Renal cortex interstitium (tissue), 11 donors: ENCODE data around the gene ANKRD7. TPM values are rescaled to one million over a fixed set of nuclear protein-coding genes. Genes with fewer than 3 reads are reported as not detected.
"Not testable (repeated sequence)": the region's sequence is repeated elsewhere in the genome, so short reads cannot be mapped to it uniquely, and the experiment has no call there.

Experiments used
- DNase-seq, 11 donors: peaks; one replicate each; pipeline ENCODE4 v3.0.0-alpha.2; 2013; ENCODE audit warnings: low read depth in 9 of 11, low spot score in 4 of 11; ENCODE audit errors: extremely low read depth in 1 of 11
- polyA plus RNA-seq, 3 donors: library from polyadenylated mRNA; unstranded; fragments of 120-200 nt; gene quantifications; one replicate each; pipeline ENCODE4 v1.2.1, GENCODE V29; 2013; ENCODE audit not compliant: insufficient read length in 3 of 3

The ANKRD7 gene
- polyA plus RNA-seq, 3 donors: 3.2 to 4.2 (median 3.7) TPM

DNA sequence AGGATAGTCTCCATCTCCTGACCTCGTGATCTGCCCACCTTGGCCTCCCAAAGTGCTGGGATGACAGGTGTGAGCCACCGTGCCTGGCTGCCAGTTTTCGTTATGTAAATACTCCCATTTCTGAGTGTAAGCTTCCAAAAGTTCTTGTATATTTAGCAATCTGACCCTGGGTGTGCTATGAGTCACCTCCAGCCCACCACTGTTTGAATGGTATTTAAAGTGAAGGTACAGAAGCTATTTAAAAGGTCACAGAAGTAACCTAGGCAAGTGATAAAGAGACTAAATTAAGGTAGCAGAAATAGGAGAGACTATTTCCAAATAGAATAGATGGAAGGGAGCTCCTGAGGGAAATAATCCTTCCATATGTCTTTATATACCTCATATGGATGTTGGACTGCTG, 3.9 kb upstream of the ANKRD7 start:
- DNase-seq: no peak

GRCh38 chr7:118222591-118222990, 1.9 kb upstream of the ANKRD7 start:
- no peak for DNase-seq

DNA sequence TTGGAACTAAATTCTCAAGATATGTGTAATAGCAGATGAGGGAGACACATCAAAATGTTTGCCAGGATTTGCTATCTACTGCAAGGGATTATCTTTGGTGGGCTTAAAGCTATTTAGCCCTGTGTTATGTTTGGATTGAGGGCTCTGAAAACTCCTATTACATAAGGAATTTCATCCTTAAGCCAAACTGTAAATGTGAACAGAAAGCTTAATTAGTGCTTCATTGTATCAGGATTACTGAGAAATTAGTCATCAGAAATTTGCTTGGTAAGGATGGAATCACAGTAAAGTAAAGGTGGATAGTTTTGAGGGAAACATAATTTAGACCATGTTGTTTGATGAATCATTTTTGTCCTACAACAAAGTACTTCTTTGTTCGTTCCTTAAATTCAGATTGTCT, 8.3 kb downstream of the ANKRD7 start:
- DNase-seq: no peak

DNA sequence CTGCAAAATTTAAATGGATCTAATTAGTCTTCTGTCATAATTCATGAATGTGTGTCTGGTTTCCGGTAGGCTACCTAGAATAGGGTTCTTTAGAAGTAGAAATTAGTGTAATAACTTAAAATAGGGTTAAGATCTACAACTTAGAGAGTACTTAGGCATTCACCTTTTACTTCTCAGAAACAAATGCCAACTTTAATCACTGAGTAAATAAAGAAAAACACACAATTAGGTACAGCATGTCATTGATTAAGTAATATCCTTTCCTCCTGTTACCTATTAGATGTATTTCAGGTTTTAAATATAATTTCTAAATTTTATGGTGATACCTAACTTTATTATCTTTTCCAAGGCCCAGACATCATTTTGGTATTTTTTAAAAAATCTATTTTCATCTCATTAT, 9.3 kb downstream of the ANKRD7 start:
- no peak for DNase-seq

- DNase-seq: no peak
These were observed 14.5 kb downstream of the ANKRD7 start for GRCh38 chr7:118239014-118239413.

- not testable (repeated sequence) for DNase-seq
These were observed 15.8 kb downstream of the ANKRD7 start for GRCh38 chr7:118240320-118240719.

- DNase-seq: no peak
These were observed 19.2 kb downstream of the ANKRD7 start for GRCh38 chr7:118243695-118244094.

DNA sequence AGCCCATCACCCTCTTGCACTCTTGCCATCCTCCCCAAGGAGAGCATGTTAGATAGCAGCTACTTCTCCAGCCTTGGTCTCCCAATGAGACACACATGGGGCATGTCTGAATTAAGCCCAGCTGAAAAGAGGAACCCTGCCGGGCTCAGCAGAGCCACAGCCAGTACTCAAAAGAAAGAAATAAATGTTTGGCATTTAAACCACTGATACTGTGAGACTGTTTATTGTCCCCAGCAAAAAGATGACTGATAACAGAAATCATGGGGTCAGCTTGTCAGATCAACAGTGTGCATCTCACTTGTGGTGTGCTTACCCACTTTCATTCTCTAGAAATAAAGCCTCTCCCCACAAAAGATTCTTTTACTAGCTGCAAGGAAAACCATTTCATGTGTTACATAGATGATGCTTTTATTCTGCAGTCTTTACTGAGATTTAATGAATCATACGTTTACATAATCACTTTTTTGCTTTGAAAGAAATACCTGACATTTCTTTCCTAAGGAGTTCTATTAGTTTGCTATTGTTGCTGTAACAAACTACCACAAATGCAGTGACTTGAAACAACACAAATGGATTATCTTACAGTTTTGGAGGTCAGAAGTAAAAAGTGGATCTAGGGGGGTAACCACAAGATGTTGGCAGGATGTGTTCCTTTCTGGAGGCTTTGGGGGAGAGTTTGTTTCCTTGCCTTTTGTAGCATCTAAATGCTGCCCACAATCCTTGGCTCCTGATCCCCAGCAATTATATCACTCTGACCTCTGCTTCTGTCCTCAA, 20.9 kb downstream of the ANKRD7 start:
- DNase-seq: no peak

GRCh38 chr7:118250860-118251494, 26.5 kb downstream of the ANKRD7 start:
- no peak for DNase-seq

GRCh38 chr7:118252087-118252486, 27.6 kb downstream of the ANKRD7 start:
- DNase-seq: no peak

- no peak for DNase-seq
These were observed 34.6 kb downstream of the ANKRD7 start for GRCh38 chr7:118259115-118259514.

- no peak for DNase-seq
These were observed 40.3 kb downstream of the ANKRD7 start for GRCh38 chr7:118264836-118265235.

DNA sequence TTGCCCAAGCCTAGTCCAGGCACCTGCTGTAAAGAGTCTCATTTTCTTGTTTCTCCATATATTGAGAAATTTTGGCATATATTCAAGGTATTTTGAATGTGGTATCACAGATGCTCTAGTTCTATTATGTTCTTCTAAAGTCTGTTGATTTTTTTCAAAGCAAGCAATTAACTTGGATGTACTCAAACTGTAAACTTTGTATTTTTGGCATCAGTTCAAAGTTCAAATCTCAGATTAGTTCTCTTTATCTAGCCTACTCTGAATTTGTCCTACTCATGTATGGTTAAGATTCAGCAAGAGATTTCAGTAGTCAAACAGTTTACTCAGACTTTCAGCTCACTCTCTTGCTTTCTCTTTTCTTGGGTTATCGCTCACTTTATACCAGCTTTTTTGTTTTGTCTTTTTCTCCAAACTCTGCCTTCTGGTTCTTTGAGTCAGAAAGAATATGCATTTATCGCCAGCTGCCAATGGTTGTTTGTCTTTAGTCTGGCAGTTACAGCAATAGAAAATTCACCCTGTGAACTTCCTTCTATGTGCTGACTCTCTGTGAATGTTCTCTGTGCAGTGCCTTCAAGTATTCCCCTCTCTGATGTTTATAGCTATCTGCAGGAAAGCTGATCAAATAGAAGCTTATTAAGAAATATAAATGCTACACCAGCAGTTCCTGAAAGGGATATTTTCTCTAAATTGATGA, 56.0 kb downstream of the ANKRD7 start:
- DNase-seq: no peak

DNA sequence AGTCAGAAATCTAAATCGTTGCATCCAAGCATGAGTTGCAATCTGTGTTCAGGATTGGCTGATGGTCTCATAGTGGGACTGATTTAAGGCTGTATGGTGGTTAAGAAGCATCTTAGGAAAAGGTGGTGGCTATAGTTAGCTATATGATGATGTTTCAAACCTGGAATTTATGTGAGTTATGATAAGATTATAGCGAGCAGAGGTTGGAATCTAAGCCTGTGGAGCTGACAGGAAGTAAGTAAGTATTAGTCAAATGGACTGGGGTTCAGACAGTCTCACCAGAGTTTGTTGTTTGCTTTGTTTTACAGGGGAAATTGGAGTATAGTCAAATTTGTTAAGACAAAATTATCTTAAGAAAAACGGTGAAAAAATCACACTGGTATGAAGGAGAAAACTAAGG, 56.7 kb downstream of the ANKRD7 start:
- no peak for DNase-seq

- no peak for DNase-seq
These were observed 60.9 kb downstream of the ANKRD7 start for GRCh38 chr7:118285358-118285757.

DNA sequence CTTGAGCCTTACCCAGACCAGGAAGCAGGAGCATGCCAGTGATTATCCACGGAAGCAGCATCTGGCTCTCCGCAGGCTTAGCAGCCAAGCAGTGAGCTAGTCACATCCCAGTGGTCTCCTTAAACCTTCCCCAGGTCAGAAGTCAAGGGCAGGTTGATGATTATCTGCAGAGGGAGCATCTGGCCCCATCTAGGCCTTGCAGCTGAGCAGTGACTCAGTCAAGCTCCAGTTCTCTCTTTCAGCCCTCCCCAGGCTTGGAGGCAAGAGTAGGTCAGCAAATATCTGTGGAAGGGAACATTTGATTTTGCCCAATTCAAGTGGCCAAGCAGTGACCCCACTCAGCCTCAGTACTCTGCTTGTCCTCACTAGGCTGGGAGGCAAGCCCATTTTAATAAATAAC, 61.6 kb downstream of the ANKRD7 start:
- no peak for DNase-seq

GRCh38 chr7:118288098-118288497, 63.6 kb downstream of the ANKRD7 start:
- no peak for DNase-seq

GRCh38 chr7:118289476-118289875, 65.0 kb downstream of the ANKRD7 start:
- no peak for DNase-seq
